Vagina (tissue), 2 donors: ENCODE results near the gene DCDC2C.

ENCODE experiments used
- POLR2AphosphoS5 ChIP-seq, 2 donors: sonication (generic); formaldehyde crosslinking; IDR thresholded peaks; one replicate each; pipeline ENCODE4 v1.9.0; 2017; ENCODE audit warnings: antibody characterized with exemption in 2 of 2, mild to moderate bottlenecking in 2 of 2, low read depth in 1 of 2; ENCODE audit not compliant: insufficient read depth in 1 of 2
- TF ChIP-seq, protein P1 (sequence below), 3 experiments: fragments of 450-650 bp in 2 of 3; fragments of 200-600 bp in 1 of 3; sonication (generic) in 1 of 3; IDR thresholded peaks; one replicate each; pipeline ENCODE4 v1.5.1; 2017 to 2019; ENCODE audit warnings: antibody characterized with exemption in 3 of 3, mild to moderate bottlenecking in 2 of 3, moderate library complexity in 2 of 3

DNA sequence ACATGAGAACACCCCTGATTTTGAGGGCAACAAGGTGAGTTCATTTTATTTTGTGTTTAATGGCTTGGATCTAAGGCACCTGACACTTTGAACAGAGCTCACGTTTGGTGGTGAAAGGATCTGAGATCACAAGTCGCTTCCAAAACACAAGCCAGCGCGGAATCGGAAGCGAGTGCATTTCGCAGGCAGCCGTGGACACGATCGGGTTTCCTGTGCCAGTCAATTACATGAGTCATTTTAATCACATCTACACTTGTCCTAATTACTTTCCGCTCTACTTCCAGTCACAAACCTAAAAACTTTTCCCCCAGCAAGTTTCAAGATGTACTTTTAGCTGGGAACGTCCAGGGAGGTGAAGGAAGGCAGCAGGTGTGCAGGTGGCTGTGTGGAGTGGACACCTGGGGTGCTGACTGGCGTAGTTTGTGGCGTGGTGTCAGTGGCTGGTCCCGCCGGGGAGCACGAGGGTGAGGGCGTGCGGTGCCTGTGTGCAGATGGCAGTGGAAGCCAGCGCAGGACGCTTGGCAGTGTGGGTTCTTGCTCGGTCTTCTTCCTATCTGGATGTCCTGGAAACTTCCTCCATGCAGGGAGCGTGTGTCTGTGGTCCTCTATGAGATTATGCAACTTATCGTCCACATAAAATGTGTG is 75.6 kb downstream of the DCDC2C start:
- TF ChIP-seq, protein P1, sequence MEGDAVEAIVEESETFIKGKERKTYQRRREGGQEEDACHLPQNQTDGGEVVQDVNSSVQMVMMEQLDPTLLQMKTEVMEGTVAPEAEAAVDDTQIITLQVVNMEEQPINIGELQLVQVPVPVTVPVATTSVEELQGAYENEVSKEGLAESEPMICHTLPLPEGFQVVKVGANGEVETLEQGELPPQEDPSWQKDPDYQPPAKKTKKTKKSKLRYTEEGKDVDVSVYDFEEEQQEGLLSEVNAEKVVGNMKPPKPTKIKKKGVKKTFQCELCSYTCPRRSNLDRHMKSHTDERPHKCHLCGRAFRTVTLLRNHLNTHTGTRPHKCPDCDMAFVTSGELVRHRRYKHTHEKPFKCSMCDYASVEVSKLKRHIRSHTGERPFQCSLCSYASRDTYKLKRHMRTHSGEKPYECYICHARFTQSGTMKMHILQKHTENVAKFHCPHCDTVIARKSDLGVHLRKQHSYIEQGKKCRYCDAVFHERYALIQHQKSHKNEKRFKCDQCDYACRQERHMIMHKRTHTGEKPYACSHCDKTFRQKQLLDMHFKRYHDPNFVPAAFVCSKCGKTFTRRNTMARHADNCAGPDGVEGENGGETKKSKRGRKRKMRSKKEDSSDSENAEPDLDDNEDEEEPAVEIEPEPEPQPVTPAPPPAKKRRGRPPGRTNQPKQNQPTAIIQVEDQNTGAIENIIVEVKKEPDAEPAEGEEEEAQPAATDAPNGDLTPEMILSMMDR (IDR thresholded peaks at IDR 0.05) = no peak
- no peak for TF ChIP-seq POLR2AphosphoS5 (IDR thresholded peaks at IDR 0.05; ENCODE audit: insufficient read depth in 1 of 2, low read depth in 1 of 2)
